Stimulated activated CD4-positive, alpha-beta T cell treated with anti-CD3 and anti-CD28 coated beads, Interleukin-12 subunit alpha, Interleukin-12 subunit beta, amount 100 ng/mL, for 4 hours (primary cell): ENCODE results near the gene UBE2D2.

ENCODE experiments used
- DNase-seq: peaks from one replicate; pipeline ENCODE4 v3.0.0-alpha.2; 2020

Gene UBE2D2

DNA sequence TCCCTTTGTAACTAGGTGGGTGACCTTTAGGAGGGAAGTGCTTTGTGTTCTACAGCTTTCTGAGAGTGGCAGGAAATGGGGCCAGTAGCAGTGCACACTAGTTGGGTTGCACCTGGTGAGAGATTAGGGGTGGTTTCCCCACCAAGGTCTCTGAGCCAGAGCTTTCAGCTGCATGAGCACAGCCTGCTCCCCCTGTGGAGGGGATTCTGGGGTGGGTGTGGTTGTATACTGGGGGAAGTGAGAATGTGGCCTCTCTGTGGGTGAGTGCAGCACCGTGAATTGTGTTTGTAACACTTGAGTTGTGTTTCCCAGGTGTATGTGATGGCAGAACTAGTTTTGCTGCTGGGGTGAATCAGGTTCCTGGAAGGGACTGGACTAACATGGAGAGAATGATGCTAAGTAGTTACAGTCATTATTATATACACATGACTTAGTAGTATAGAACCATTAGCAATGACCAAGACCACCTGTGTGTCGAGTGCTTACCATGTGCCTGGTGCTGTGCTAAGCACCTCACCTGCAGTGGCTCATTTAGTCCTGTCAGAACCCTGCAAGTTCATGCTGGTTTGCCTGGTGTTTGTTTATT lies 75.2 kb downstream of the UBE2D2 start:
- DNase-seq: peak; percentile 27

DNA sequence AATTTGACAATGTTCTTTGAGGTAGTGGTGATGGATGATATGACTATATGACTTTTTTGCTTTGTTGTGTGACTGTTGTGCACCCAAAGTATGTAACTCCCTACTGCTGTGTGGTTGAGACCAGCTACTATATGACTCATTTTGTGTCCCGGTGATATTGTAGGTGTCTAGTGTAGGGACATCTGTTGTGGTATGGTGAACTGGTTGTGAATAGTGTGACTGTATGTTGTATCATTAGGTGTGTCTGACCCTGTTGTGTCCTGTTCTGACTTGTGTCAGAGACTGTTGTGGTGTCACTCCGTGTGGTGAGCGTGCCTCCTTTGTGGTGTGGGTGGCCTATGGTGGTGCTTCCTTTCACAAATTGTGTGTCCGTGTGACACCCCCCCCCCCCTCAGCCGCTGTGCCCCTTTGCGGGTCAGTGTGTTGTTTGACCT lies 75.9 kb downstream of the UBE2D2 start:
- DNase-seq: no peak

DNA sequence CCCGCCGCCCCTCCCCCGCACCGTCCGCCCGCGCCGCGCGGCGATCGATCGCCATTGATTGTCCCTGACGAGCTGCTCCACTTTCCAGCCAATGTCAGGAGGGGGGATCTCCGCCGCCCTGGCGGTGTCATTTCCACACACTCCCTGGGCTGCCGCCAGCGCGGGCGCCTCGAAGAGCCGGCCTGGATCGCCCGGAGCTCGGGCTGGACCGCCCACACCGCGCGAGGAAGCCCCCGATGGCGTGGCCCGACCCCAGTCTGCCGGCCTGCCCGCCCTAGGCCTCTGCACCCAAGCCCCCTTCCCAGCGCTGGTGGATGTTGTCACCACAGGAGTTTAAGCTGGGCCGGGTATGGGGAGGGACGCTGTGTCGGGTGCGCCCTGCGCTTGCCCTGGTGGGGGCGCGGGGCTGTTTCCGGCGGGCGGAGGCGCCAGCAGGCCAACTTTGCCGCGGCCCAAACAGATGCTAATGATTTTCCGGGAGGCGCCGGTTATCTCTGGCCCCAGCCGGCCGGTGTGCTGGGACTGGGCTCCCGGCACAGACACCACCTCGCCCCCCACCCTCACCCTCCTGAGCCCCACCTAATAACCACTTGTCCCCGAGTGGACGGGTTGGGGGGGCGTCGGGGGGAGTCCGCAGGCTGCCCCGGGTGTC lies 76.4 kb downstream of the UBE2D2 start:
- peak; percentile 27 for DNase-seq

DNA sequence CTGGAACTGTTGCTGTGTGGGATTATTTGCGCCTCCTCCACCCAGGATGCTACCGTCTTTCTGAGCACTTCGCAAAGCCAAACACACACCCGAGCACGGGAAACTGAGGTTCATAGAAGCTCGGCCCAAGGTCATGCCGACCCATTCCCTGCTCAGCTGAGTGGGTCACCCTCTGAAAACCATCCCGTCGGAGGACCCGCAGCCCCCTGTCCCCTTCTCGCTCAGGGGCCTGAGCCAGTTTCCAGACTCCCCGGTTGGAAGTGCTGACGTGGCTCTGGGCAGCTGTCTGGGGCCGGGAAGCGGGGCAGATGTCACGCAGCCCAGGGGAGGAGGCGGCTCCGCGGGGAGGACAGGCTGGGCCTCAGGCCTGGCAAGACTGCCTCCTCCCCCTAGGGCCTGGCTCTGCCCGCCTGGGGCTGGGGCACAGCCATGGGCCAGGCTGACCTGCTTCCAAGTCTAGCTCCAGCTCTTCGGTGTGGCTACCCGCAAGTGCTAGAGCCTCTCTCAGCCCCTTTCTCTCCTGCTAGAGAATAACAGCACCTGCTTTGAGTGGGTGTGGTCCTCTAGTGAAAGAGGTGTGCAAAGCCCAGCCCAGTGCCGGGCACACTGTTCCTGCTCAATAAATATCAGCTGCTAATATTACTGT lies 77.1 kb downstream of the UBE2D2 start:
- no peak for DNase-seq

DNA sequence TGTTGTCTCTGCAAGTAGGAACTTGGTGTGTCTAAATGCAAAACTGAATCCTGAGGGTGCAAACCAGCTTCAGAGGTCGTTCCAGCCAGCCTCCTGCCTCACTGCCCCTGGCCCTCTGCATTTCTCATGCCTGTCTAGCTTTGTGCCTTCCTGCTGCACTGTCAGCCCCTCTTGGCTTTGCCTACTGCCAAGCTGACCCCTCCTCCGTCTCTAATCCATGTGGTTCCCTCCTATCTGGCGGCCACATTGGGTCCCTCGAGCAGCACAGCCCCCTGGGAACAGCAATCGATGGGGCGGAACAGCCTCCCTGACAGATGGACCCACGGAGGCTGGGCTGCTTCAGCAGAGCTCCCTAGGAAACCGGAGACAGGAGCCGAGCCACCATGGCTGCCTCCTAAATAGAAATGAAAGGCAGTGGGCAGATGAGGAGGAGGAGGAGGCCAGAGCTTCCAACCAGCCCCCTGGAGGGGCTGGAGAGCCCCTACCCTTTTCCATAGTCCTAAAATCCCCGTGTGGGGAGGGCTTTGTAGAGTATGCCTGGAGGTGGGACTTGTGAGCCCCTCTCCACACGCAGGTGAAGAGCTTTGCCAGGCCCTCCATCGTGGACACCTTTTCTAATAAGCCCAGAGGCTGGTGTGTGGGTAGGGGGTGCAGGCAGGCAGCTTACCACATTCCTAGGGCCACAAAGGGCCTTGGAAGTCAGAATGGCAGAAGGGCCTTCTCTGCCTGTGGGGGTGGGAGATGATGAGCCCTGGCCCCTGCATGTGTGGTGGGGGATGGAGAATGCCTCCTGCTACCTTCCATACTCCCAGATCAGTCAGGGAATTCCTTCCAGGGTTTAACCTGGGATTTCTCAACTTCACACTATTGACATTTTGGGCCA lies 77.8 kb downstream of the UBE2D2 start:
- no peak for DNase-seq

DNA sequence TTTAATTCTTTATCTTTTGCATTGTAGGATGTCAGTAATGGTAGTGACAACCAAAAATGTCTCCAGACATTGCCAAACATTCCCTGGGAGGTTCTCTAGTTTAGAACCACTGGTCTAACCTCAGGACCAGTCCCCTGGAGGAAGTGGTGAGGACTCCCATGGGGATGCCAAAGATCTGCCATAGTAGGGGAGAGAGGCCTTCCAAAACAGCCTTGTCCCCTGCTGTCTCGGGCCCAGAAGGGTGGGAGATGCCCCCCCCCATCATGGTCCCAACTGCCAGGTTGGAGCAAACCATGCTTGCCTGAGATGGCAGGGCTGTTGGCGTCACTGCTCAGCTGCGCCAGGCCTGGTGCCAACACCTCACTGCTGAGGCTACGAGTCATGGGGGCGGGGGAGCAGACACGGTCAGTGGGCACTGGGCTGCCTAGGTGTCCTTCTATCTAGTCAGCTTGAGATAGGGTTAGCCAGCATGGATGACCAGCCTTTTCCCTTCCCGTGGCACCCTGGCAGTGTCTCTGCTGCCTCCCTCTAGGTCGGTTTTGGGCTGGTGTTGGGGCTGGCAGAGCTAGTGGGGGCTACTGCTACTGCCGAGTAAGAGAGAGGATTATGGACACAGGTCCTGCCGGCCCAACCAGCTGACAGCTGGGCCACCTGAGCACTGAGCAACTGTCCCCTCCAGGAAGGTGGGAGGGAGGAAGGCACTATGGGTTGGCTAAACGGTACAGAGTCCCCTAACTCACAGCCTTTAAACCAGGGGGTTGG lies 78.7 kb downstream of the UBE2D2 start:
- no peak for DNase-seq

DNA sequence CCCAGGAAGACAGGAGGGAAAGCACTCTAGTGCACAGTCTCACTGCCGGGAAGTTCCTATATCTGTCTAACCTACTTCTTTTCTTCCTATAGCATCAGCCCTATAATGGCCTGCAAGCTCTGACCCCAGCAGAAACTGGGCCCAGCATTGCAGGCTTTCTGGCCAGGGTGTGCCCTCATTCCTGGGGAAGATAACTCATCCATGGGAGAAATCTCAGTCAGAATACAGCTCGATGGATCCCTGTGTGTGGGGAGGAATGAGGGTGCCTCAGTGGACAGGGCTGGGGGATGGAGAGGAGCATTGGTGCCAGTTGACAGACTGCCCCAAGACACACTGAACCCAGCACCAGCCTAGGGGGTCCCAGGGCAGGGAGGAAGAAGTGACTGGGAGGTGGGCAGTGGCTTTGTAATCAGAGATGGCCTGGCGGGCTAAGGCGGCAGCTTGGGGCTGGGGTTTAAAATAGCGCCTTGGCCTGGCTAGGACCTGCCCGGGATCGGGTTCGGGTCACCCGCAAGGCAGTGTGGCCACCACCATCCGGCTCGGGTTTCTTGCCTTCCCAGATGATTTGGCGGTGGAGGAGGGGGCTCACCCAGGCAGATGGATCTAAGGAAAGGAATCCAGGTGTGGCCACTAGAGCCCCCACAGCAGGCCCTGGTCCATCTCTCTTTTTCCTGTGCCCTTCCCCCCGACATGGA lies 79.4 kb downstream of the UBE2D2 start:
- no peak for DNase-seq

DNA sequence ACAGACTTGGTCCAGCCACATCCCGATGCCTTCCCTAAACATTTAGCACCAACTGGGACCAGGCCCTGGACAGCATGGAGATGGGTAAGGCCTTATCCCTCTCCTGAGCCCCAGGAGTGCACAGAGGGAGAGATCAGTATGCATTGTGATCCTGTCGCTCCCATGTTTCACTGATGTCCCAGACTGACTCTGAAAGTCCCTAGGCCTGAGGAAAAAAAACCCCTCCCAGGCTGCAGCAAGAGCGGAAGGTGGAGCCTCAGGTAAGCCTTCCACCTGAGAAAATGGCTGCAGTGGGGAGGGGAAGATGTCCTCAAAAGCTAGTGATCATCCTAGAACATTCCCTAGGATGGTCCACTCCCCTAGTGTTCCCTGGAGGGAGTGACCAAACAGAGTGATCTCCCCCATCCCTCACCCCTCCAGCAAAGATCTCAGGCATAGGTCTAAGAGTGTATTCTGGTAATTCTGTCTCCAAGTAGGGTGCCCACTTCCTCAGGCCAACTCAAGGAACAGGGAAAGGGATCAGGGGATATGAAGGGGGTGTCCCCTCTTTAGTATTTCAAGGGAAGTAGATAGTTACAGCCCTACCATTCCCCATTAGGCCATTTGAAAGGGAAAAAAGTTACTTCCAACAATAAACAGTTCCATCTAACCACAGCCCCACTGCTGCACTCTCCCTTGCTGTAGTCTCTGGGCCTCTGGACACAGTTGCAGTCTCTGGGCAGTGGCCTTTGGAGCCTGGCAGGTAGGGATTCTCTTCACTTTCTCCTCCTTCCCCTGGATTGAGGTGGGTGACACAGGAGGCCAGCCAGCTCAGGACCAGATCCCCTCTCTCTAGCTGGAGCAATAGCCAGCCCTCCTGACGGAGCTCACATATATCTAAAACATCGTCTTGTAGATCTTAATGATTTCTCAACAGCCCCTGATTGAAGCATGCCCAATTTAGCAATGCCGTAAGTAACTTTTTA lies 80.3 kb downstream of the UBE2D2 start:
- DNase-seq: no peak

DNA sequence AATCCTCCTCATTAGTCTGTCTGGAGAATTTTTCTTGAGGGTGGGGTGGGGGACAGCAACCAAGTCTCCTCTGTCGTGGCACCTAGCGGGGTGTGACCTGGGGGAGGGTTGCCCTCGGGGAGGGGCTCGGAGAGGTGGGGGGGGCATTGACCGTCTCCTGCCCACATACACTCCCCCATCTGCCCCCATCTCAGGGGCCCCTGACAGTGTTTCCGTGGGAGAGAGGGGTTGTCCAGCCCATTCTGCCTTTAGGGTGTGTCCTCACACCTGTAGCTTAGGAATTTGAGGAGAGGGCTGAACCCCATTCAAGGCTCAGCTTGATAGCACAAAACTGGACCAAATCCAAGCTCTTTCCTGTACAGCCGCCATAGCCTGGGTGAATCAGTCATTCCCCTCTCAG lies 81.1 kb downstream of the UBE2D2 start:
- DNase-seq: no peak

DNA sequence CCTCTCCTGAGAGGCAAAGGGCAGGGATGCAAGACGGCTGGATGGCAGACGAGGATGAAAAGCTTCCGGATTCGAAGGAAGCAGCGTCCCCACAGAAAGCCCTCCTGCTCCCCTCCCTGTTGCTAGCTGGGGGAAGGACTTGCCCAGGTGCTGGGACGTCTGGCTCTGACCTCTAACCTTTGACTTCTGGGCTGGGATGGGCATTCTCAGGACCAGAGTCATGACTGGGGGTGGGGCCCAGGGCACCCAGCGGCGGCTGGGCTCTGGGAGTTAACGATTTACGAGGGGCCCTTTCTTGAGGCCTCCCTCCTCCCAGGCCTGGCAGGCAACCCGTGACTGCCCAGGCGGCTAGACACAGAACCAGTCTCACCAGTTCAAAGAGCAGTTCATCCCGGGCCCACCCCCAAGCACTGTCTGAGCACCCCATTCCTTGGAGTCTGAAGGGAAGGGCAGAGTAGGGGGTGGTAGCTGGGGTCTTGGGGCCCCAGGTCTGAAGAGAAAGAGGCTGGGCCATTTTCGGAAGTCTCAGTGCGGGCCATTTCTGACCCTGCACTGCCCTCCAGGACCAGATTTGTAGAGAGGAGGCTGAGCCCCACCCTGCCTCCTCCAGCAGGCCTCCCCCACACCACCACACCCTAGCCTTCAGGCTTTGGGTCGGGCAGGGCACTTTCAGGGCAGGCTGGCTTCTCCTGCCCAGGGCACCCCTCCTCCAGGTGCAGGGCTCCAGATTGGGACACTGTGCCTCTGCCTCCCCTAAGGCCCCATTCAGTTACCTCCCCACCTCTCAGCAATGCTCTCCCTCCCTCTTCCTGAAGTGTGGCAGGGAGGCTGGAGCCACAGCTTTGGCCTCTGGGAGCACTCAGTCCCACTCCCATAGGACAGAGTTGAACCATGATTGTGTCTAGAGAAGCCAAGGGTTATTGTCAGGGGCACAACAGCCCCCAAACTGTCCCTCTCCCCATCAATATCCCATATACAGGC lies 82.0 kb downstream of the UBE2D2 start:
- no peak for DNase-seq

DNA sequence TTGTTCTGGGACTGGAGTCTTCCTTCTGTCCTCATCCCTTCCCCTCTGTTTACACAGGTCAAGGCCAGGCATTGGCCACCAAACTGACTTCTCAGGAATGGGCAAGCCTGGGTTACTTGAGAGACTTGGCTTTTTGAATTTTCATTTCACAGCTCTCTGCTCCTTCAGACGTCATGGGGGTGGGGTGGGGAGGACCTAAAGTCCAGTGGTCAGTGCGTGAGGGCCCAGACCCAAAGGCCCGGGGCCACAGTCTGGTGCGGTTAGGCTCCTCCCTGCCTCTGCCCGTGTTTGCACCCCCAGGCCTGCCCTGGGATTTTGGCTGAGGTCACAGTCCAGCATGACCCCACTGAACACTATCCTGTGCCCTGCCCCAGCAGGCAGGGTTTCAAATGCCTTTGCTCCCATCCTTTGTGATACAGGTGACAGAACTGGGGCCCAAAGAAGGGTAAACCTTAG lies 82.9 kb downstream of the UBE2D2 start:
- DNase-seq: no peak

DNA sequence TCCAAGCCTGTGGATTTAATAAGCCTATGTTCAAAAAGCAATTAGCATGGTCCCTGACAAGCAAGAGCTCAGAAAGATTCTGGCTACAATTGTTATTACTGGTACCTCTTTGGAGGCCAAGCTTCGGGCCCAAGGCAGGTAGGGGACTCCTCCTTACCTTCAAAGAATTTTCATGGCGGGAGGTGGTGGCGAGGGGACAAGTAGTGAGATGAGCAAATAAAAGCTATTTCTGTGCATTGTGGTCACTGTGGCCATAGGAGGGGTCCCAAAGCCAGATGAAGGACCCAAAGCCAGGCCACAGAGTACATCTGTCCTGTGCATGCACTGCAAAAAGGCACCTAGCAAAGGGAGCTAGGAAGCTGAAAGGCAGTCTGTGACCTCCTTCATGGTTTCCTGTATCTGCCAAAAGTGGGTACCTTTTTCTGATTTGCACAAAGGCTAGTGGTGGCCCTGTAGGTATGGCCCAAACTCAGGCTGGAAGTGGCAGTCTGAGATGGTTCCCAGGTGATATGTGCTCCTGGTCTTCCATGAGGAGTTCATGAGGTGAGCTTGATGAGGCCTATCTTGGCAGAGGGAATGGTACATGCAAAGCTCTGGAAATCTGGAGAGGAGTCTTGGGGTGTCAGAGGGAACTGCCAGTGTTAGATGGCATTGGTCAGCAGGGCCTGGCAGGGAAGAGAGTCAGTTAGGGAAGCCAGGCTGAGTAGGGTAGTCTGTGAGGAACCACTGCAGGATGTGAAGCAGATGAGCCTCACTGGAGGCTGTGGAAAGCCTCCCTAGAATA lies 83.7 kb downstream of the UBE2D2 start:
- no peak for DNase-seq

DNA sequence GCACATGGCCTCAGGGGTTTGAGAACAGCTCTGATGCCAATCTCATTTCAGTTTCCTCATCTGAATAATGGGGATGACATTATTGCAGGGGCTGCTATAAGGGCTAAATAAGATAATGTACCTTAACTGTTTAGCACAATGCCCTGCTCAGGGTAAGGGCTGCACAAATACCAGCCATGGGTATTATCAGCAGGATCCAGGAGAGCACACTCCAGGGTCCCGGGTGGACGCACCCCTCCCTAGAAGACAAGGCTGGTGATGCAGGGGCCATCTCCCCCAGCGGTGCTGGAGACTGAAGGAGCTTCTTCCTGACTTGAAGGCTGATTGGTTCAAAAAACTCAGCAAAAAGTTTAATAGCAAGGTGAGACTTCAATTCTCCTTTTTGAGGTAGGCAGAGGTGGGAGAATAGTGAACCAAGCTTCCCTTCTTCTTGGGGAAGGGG lies 84.3 kb downstream of the UBE2D2 start:
- DNase-seq: no peak

DNA sequence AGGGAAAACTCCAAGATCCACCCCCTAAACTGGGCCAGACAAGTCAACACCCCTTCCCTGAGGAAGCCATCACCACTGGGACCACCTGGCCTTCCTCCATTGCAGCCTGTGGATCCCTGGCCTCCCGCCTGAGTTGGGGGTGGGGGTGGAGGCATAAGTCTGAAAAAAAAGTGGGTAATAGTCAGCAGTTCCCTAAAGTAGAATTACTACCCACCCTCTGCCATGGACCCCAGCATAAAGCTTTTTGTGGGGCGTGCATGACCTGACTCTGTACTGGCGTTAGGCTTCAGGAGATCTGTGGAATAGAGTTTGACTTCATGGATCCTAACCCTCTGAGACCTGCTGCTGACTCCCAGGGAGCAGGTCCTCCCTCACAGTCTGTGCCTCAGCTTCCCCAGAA lies 85.0 kb downstream of the UBE2D2 start:
- DNase-seq: no peak

DNA sequence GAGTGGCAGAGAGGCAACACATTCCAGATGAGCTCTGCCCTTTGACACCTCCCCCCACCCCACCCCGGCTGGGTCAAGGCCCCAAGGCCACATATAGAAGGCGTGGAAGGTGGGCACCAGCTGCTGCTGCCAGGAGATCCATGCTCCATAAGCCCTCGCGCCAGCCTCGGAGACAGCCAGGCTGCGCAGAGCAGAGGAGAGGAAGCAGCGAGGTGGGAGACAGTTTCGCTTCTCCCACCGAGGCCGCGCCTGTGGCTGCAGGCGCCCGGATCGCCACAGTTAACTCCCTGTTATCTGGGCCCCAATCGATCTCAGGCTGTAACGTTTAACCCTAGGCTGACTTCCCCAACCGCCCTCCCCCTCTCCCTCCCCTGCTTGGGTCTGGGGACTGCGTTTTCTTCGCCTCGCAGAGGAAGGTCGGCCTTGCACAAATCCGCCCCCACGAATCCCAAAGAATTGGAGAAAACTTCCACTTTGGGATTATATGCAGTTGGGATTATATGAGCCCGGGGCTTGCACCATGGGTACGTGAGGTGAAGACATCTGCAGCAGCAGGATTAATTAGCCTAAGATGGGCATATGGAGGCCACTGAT lies 85.9 kb downstream of the UBE2D2 start:
- no peak for DNase-seq

DNA sequence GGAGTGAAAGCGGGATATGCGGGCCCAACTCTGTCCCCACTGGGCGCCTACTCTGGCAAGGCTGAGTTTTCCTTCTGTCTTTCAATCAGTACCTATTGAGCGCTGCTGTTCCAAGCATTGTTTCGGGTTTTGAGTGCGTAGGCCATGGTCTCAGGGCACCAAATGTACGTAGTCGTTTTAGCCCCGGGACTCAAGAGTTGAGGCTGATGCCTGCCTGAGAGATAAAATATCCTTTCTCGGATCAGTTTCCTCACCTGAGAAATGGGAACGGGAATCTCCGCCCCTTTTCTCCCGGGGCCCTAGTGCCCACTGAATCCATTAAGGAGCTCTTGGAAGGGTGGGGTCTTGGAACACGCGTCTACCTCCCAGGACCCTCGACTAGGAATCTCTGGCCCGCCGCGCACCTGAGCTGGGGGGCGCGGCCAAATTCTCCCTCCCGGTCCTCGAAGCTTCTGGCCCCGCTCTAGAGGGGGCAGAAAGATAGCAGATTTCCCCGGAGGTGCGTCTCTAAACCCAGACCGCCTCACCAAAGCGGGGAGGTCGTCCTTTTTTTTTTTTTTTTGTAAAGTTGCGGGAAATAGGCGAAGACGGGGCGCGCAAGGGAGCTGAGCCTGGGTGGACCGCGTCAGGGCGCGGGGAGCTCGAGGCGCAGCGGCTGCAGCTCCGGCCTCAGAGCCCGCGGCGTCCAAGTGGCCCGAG lies 86.5 kb downstream of the UBE2D2 start:
- no peak for DNase-seq
